SJSA1 (cell line): ENCODE results near the gene SUGP2. TPM values are rescaled to one million over a fixed set of nuclear protein-coding genes. Genes with fewer than 3 reads are reported as not detected.

ENCODE experiments used
- DNase-seq, 2 experiments: peaks; one replicate each; pipeline ENCODE4 v3.0.0-alpha.2; 2015 to 2020; ENCODE audit warnings: low spot score in 2 of 2, low read depth in 1 of 2
- H3K27ac ChIP-seq: fragments of 250-450 bp; sonication (Bioruptor Pico); 2 replicates; pipeline ENCODE4 v1.5.1; 2020; ENCODE audit warnings: mild to moderate bottlenecking, moderate library complexity
- H3K27me3 ChIP-seq: fragments of 250-450 bp; sonication (Bioruptor Pico); replicated peaks from 2 replicates; pipeline ENCODE4 v1.5.1; 2020; ENCODE audit warnings: mild to moderate bottlenecking, moderate library complexity
- H3K36me3 ChIP-seq: fragments of 250-450 bp; sonication (Bioruptor Pico); 2 replicates; pipeline ENCODE4 v1.5.1; 2020; ENCODE audit warnings: mild to moderate bottlenecking
- H3K4me1 ChIP-seq: fragments of 250-450 bp; sonication (Bioruptor Pico); replicated peaks from 2 replicates; pipeline ENCODE4 v1.6.1; 2021; ENCODE audit warnings: mild to moderate bottlenecking
- H3K4me3 ChIP-seq: fragments of 250-450 bp; sonication (Bioruptor Pico); 2 replicates; pipeline ENCODE4 v1.5.1; 2020; ENCODE audit warnings: mild to moderate bottlenecking
- H3K9me3 ChIP-seq: fragments of 250-450 bp; sonication (Bioruptor Pico); replicated peaks from 2 replicates; pipeline ENCODE4 v1.5.1; 2020; ENCODE audit warnings: mild to moderate bottlenecking
- total RNA-seq: library from RNA; depleted of rRNA; stranded (reverse); fragments of >200 nt; shearing (Covaris generic); gene quantifications from 2 replicates; pipeline ENCODE4 v1.2.3, GENCODE V29; 2014; rRNA removed

The SUGP2 gene
- 31.8 and 46.4 TPM in 2 replicates for total RNA-seq

GRCh38 chr19:19033426-19034203, at the start of gene SUGP2, which contains the start of gene ARMC6:
Gene SUGP2 (minus strand): TSS chr19:19033517. CDS start chr19:19031071, 2,446 bp downstream.
Gene ARMC6 (plus strand): TSS chr19:19033603. CDS start chr19:19034210, 607 bp downstream.
- Histone ChIP-seq H3K4me1 (peaks cover 13% of the 10 kb centered on the region), H3K27ac (peak within 1 kb of the TSS; percentile 91), H3K27me3 (no peaks in the 10 kb centered on the region), H3K4me3 (peak within 1 kb of the TSS; percentile 97), H3K36me3 (peaks cover 57% of the 10 kb centered on the region), H3K9me3 (0 out of 2 replicates have a peak, but pooled peaks cover 3% of the 10 kb centered on the region)
- peak; percentile 87 to 95 for DNase-seq

- H3K27ac ChIP-seq = no peak overlapping the region
- no peak overlapping the region for H3K4me3 ChIP-seq
- H3K36me3 ChIP-seq = no peaks in the 10 kb centered on the region
- H3K9me3 ChIP-seq = no peaks in the 10 kb centered on the region
- DNase-seq = no peak
- no peaks in the 10 kb centered on the region for H3K4me1 ChIP-seq
- H3K27me3 ChIP-seq = no peaks in the 10 kb centered on the region
These were observed 48.4 kb upstream of the SUGP2 start for GRCh38 chr19:19081642-19082151.

DNA sequence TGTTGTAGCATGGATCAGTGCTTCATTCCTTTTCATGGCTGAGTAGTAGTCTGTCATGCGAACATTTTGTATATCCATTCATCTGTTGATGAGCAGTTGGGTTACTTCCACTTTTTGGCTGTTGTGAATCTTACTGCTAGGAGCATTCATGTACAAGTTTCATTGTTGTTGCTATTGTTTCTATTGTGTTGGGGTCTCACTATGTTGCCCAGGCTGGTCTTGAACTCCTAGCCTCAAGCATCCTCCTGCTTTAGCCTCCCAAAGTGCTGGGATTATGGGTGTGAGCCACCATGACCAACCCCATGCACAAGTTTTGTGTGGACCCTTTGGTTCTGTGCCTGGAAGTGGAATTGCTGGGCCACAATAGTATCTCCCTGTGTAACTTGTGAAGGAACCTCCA, 46.3 kb upstream of the SUGP2 start:
- H3K4me1 ChIP-seq = no peaks in the 10 kb centered on the region
- H3K27ac ChIP-seq = no peak overlapping the region
- no peaks in the 10 kb centered on the region for H3K36me3 ChIP-seq
- no peaks in the 10 kb centered on the region for H3K27me3 ChIP-seq
- DNase-seq = no peak
- no peak overlapping the region for H3K4me3 ChIP-seq
- H3K9me3 ChIP-seq = no peaks in the 10 kb centered on the region

GRCh38 chr19:19078801-19079200, 45.5 kb upstream of the SUGP2 start:
- DNase-seq = no peak
- Histone ChIP-seq H3K27ac (no peak overlapping the region), H3K9me3 (no peaks in the 10 kb centered on the region), H3K27me3 (no peaks in the 10 kb centered on the region), H3K36me3 (no peaks in the 10 kb centered on the region), H3K4me3 (no peak overlapping the region), H3K4me1 (no peaks in the 10 kb centered on the region)

GRCh38 chr19:19077103-19077502, 43.8 kb upstream of the SUGP2 start:
- Histone ChIP-seq H3K36me3 (no peaks in the 10 kb centered on the region), H3K27me3 (no peaks in the 10 kb centered on the region), H3K27ac (no peak overlapping the region), H3K4me1 (no peaks in the 10 kb centered on the region), H3K9me3 (no peaks in the 10 kb centered on the region), H3K4me3 (no peak overlapping the region)
- DNase-seq = no peak

DNA sequence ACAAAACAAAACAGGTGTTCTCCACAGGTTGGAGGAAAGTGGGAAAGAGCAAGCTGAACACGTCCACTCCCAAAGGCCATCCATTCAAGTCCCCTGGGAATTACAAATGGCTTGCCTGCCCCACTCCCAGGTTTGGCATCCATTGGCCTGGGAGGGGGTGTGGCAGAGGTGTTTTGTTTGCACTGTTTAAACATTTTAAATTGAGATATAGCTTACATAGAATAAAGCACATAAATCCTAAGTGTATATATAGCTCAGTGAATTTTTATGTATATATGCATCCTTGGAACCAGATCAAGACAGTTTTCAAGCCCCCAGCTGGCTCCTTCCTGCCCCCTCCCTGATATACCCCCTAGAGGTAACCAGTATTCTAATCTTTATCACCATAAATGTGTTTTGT, 43.2 kb upstream of the SUGP2 start:
- Histone ChIP-seq H3K4me1 (no peaks in the 10 kb centered on the region), H3K27ac (no peak overlapping the region), H3K27me3 (no peaks in the 10 kb centered on the region), H3K36me3 (no peaks in the 10 kb centered on the region), H3K9me3 (no peaks in the 10 kb centered on the region), H3K4me3 (no peak overlapping the region)
- DNase-seq = no peak

GRCh38 chr19:19075126-19075525, 41.8 kb upstream of the SUGP2 start:
- Histone ChIP-seq H3K27ac (no peak overlapping the region), H3K36me3 (no peaks in the 10 kb centered on the region), H3K4me3 (no peak overlapping the region), H3K4me1 (no peaks in the 10 kb centered on the region), H3K27me3 (no peaks in the 10 kb centered on the region), H3K9me3 (no peaks in the 10 kb centered on the region)
- no peak for DNase-seq

- Histone ChIP-seq H3K4me1 (no peaks in the 10 kb centered on the region), H3K4me3 (no peak overlapping the region), H3K27ac (no peak overlapping the region), H3K9me3 (no peaks in the 10 kb centered on the region), H3K27me3 (no peaks in the 10 kb centered on the region), H3K36me3 (no peaks in the 10 kb centered on the region)
- no peak for DNase-seq
These were observed 41.0 kb upstream of the SUGP2 start for GRCh38 chr19:19074196-19074882.

GRCh38 chr19:19071897-19072296, 38.6 kb upstream of the SUGP2 start:
- Histone ChIP-seq H3K9me3 (no peaks in the 10 kb centered on the region), H3K27ac (no peak overlapping the region), H3K36me3 (no peaks in the 10 kb centered on the region), H3K4me1 (no peaks in the 10 kb centered on the region), H3K4me3 (no peak overlapping the region), H3K27me3 (no peaks in the 10 kb centered on the region)
- DNase-seq = no peak

- peaks cover 11% of the 10 kb centered on the region for H3K4me1 ChIP-seq
- no peak for DNase-seq
- no peaks in the 10 kb centered on the region for H3K27me3 ChIP-seq
- H3K4me3 ChIP-seq = no peak overlapping the region
- H3K36me3 ChIP-seq = no peaks in the 10 kb centered on the region
- H3K9me3 ChIP-seq = no peaks in the 10 kb centered on the region
- no peak overlapping the region for H3K27ac ChIP-seq
These were observed 35.6 kb upstream of the SUGP2 start for GRCh38 chr19:19068659-19069654.

DNA sequence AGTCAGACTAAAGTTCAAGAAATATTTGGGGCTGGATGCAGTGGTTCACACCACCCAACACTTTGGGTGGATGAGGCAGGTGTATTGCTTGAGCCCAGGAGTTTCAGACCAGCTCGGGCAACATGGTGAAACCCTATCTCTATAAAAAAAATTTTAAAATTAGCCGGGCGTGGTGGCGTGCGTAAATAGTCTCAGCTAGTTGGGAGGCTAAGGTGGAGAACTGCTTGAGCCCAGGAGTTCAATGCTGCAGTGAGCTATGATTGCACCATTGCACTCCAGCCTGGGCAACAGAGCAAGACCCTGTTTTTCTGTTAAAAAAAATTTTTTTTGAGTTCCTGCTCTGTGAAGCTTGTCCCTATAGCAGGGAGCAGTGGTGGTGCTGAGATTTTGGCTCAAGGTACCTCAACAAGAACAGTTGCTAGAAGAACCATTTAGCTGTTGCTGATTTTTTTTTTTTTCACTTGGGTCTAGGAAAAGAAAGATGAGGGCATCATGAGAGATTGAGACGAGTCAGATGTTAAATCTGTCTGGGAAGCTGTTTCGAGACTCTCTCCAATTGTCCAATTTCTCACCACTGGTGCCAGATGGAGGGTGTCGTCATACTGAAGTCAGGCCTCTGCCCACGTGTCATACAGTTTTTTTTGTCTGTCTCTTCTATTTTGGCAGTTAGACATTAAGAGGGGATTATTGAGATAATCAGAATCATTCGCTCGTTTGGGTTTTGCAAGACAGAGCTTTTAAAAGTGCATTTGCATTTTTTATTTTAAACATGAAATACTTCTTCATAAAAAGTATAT, 34.2 kb upstream of the SUGP2 start:
- Histone ChIP-seq H3K27me3 (no peaks in the 10 kb centered on the region), H3K27ac (no peak overlapping the region), H3K9me3 (no peaks in the 10 kb centered on the region), H3K4me1 (peaks cover 16% of the 10 kb centered on the region), H3K36me3 (no peaks in the 10 kb centered on the region), H3K4me3 (no peak overlapping the region)
- DNase-seq = no peak

DNA sequence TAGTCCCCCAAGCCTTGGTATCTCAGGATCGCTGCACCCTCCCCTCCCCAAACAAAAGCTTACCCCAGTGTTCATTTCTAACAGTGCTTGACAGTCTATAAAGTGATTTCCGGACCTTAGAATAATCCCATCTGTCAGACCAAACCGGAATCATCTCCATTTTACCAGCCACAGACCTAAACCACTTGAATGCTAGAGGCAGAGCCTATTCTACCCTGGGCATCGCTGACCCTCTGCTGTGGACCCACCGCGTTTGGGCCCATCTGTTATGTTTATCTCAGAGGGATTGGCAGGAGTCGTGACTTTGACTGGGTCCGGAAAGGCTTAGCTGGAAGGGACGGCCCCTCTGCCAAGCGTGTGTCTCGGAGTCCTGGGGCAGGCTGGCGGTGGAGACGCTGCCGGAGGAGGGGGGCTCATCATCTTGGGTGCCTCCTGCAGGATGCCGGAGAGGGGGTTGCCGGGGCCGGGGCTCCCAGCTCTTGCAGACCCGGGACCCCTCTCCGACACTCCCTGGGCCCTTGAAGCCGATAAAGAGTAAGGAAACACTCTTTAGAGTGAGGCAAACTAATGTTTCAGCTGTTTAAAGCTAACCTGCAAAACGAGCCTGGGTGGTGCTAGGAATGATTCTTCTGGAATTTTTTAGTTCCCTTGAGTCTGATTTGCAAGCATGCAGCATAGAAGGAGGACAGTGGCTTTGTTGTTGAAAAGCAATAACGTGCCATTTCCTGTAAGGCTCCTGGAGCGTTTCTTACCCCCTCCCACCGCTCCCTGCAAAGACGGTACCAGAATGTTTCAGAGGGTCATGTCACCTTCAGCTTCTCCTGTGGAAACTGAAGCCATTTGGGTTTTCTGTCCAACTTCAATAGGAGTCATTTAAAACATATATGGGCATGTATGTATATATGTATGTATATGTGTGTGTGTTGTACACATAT, 31.8 kb upstream of the SUGP2 start:
- no peaks in the 10 kb centered on the region for H3K9me3 ChIP-seq
- no peaks in the 10 kb centered on the region for H3K36me3 ChIP-seq
- no peak for DNase-seq
- no peak overlapping the region for H3K27ac ChIP-seq
- peak overlapping the region; percentile 59 for H3K4me3 ChIP-seq
- peaks cover 16% of the 10 kb centered on the region for H3K4me1 ChIP-seq
- no peaks in the 10 kb centered on the region for H3K27me3 ChIP-seq
